ENCODE data around the gene PPM1B. TPM values are rescaled to one million over a fixed set of nuclear protein-coding genes. Genes with fewer than 3 reads are reported as not detected.

Gene PPM1B
- total RNA-seq = 16.7 and 22.8 TPM in 2 replicates

GRCh38 chr2:44168681-44169154 lies at the start of gene PPM1B:
Gene PPM1B (plus strand): TSS chr2:44168875. CDS start chr2:44201200, 32,325 bp downstream.

Other genes with a start within 250 kb of the PPM1B start
- 55.2 and 74.2 TPM in 2 replicates for gene LRPPRC, start 172.9 kb upstream of the PPM1B start, total RNA-seq
- 0.15 TPM in 1 of 2 replicates, not detected in the other for gene SLC3A1, start 106.6 kb downstream of the PPM1B start, total RNA-seq
- gene PREPL, start 192.6 kb downstream of the PPM1B start, total RNA-seq = 49.0 and 58.6 TPM in 2 replicates
- 6.0 and 9.2 TPM in 2 replicates for gene CAMKMT, start 193.1 kb downstream of the PPM1B start, total RNA-seq